WERI-Rb-1 (cell line): ENCODE data around the gene USP2.

ENCODE experiments used
- DNase-seq: peaks from one replicate; pipeline ENCODE4 v3.0.0-alpha.2; 2020
- H3K27ac ChIP-seq: fragments of 250-450 bp; sonication (Bioruptor Pico); 2 replicates; pipeline ENCODE4 v1.5.1; 2020; ENCODE audit warnings: mild to moderate bottlenecking, moderate library complexity
- H3K27me3 ChIP-seq: fragments of 250-450 bp; sonication (Bioruptor Pico); 2 replicates; pipeline ENCODE4 v1.5.1; 2021; ENCODE audit warnings: mild to moderate bottlenecking, low read depth, moderate library complexity; ENCODE audit not compliant: insufficient read depth, severe bottlenecking
- H3K36me3 ChIP-seq: fragments of 250-450 bp; sonication (Bioruptor Pico); 2 replicates; pipeline ENCODE4 v1.5.1; 2020; ENCODE audit warnings: mild to moderate bottlenecking, moderate library complexity
- H3K4me3 ChIP-seq: 2 replicates; pipeline ENCODE4 v1.5.1; 2011; ENCODE audit warnings: low read depth, mild to moderate bottlenecking, control low read depth, low read length
- H3K9me3 ChIP-seq: fragments of 250-450 bp; sonication (Bioruptor Pico); 2 replicates; pipeline ENCODE4 v1.5.1; 2021; ENCODE audit warnings: mild to moderate bottlenecking, moderate library complexity; ENCODE audit not compliant: severe bottlenecking
- TF ChIP-seq, protein P1 (sequence below): IDR thresholded peaks from 2 replicates; pipeline ENCODE4 v1.5.1; 2011; ENCODE audit warnings: low read depth, mild to moderate bottlenecking, control low read depth, inconsistent platforms, low read length

USP2 gene

DNA sequence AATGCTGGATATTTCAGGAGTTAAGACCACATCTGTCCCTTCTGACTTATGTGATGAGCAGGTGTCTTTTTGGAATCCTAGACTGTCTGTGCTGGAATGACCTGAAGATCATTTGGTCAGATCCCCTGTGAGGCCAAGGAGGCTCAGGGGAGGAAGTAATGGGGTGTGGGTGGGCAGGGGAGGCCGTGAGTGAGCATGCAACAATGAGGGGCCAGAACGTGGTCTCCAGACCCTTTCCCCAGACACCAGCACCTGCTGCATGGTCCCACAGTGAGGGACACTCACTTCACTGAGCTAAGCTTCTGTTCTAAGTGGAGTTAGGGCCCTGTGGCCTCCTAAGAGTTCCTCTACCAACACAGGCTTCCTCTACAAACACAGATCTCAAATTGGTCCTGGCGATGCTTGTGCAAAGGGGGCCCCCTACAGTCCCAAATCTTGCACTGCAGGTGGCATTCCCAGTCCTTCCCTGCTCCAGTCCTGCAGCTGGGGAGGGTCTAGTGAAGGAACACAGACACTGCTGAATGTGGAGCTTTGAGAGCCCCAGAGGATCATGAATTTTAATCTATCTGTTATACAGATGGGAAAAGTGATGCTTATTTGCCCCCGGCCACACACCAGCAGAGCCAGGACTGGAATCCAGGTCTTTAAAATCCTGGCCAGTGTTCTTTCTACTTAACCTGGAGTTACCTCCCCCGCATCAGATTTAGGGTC, 7.4 kb downstream of the USP2 start:
- Histone ChIP-seq H3K36me3 (no peaks in the 10 kb centered on the region), H3K9me3 (no peaks in the 10 kb centered on the region), H3K27me3 (no peaks in the 10 kb centered on the region), H3K4me3 (no peak overlapping the region), H3K27ac (no peak overlapping the region)
- DNase-seq: peak; percentile 86
- TF ChIP-seq, protein P1, sequence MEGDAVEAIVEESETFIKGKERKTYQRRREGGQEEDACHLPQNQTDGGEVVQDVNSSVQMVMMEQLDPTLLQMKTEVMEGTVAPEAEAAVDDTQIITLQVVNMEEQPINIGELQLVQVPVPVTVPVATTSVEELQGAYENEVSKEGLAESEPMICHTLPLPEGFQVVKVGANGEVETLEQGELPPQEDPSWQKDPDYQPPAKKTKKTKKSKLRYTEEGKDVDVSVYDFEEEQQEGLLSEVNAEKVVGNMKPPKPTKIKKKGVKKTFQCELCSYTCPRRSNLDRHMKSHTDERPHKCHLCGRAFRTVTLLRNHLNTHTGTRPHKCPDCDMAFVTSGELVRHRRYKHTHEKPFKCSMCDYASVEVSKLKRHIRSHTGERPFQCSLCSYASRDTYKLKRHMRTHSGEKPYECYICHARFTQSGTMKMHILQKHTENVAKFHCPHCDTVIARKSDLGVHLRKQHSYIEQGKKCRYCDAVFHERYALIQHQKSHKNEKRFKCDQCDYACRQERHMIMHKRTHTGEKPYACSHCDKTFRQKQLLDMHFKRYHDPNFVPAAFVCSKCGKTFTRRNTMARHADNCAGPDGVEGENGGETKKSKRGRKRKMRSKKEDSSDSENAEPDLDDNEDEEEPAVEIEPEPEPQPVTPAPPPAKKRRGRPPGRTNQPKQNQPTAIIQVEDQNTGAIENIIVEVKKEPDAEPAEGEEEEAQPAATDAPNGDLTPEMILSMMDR: peak; percentile 91

DNA sequence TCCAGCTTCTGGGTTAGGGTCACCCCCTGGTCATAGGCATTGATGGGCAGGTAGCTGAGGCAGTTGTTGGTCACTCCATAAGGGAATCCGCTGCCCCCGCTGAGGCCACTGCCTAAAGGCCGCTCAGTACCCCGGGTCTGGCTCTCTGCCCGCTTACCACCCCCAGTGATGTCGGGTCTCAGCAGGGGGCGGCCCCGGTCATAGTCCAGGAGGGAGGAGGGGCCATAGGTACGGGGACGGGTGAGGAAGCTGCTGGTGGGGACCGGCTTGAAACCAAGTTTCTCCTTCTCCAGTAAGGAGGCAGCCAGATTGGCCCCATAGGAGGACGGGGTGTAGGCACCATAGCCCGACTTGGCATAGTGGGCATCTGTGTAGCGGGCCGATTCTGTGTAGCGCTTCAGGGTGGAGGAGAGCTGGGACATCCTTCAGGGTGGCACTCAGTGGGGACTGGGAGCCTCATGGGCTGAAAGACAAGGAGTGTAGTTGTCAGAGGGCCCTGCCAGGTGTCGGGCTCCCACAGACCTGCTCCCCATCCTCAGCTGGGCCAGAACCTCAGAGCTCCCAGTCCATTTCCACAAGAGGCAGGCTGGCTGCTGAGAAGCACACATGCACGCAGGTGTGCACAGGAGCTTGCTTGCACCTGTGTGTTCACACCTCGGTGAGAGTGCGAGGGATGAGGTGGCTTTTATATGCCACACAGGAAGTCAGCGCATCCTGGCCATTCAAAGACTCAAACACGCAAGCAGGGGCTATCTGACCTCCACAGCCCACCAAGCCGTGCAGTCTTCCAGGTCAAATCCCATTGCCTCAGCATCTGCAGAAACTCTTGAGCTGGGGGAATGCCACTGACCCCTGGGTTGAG, 8.2 kb downstream of the USP2 start:
- H3K36me3 ChIP-seq: no peaks in the 10 kb centered on the region
- no peak overlapping the region for H3K27ac ChIP-seq
- DNase-seq: no peak
- no peaks in the 10 kb centered on the region for H3K27me3 ChIP-seq
- no peaks in the 10 kb centered on the region for H3K9me3 ChIP-seq
- no peak overlapping the region for H3K4me3 ChIP-seq
- TF ChIP-seq, protein P1: no peak

DNA sequence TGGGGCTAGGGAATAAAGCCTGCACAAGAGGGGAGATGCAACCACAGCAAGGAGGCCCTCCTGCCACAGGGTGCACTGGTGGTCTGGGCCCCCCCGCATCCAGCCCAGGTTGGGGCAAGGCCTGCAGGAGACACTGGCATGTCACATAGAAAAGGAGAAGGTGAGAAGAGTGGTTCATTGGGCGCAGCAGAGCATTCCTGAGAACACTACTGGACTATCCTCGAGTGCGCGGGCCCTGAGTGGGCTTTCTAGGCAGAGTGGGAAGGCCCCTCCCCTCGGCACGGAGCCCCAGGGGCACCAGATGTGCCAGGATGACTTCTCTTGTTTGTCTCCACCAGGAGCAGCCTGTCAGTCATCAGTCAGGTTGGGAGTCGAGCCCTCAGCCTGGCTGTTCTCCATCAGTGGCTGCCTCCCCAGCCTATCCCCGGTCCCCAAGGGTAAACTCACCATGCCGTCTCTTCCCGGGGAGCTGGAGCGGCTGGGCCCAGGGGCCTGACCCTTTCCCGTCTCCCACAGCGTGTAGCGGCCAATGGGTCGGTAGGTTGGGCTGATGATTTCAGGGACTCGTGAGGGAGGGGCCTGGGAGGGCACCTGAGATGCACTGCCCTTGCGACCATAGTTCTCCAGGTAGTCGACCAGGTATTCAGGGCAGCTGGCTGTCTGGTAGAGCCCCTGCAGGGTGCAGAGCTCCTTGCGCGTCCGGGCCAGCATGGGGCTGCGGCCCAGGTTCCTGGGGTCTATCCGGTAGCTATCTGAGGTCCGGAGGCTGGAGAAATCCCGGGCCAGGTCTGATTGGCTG, 9.0 kb downstream of the USP2 start:
- TF ChIP-seq, protein P1: no peak
- DNase-seq: no peak
- Histone ChIP-seq H3K27me3 (no peaks in the 10 kb centered on the region), H3K9me3 (no peaks in the 10 kb centered on the region), H3K36me3 (no peaks in the 10 kb centered on the region), H3K4me3 (no peak overlapping the region), H3K27ac (no peak overlapping the region)

DNA sequence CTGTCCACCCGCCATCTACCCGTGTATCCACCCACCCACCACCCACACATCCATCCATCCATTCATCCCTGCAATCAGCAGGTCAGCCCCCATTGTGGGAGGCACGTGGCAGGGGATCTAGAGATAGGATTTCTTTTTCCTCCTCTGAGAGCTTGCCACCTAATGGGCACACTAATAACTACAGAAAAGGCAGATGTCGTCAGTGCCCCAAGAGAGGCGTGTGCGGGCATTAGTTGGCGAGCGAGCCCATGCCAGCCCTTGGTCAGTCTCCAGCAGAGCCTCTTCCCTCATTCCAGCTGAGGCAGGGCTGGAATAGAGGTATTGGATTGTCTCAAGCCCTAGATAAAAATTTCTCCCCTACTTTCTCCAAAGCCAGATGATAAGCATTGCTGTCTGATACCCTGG, 9.7 kb downstream of the USP2 start:
- TF ChIP-seq, protein P1: no peak
- H3K36me3 ChIP-seq: no peaks in the 10 kb centered on the region
- no peak overlapping the region for H3K27ac ChIP-seq
- H3K9me3 ChIP-seq: no peaks in the 10 kb centered on the region
- no peak for DNase-seq
- no peak overlapping the region for H3K4me3 ChIP-seq
- H3K27me3 ChIP-seq: no peaks in the 10 kb centered on the region

DNA sequence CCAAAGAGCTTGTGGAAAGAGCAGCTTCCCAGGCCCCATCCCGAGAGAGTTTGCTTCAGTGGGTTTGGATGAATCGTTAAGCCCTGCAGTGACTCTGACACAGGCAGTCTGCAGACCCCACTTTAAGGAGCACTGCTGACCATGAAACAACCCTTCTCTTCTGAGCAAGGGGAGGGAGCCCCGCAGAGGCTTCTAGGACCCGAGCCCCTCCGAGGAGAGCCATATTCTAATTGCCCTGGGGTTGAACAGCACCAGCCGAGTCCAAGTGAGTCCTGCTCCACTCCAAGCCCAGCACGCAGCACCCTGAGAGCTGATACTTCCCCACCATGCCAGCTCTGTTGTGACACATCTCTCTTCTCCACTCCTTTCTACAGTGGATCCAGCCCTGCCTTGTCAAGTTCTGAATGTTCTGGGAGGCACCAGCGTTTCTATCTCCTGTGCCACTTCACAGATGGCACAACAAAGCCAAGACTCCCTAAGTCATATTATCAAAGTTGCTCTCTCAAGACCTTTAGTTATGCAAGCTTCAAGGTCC, 10.4 kb downstream of the USP2 start:
- DNase-seq: no peak
- TF ChIP-seq, protein P1: no peak
- Histone ChIP-seq H3K9me3 (no peaks in the 10 kb centered on the region), H3K4me3 (no peak overlapping the region), H3K36me3 (no peaks in the 10 kb centered on the region), H3K27ac (no peak overlapping the region), H3K27me3 (no peaks in the 10 kb centered on the region)
